MCF 10A (cell line): Measurements from ENCODE around the gene TTC39B. TPM values are rescaled to one million over a fixed set of nuclear protein-coding genes. Genes with fewer than 3 reads are reported as not detected.
A peak's percentile ranks its signal among the peaks of the same experiment; 100 is the strongest.
"Not testable (repeated sequence)": the region's sequence is repeated elsewhere in the genome, so short reads cannot be mapped to it uniquely, and the experiment has no call there.

Experiments used
- BruUV-seq: library from RNA; stranded (reverse); fragments of 400-500 nt; replicated peaks from 2 replicates; lab custom pipeline; 2021; lab: Mats Ljungman, UMichigan
- CTCF ChIA-PET: fragments of 300-600 bp; sonication (Branson Sonifier 250); formaldehyde crosslinking; extraction: SDS; loops from one replicate; lab custom pipeline; 2021; ENCODE audit warnings: antibody characterized with exemption, inconsistent platforms; lab: Yijun Ruan, JAX
- POLR2A ChIA-PET: fragments of 300-600, 350-650 bp; sonication (Branson Sonifier 250); formaldehyde crosslinking; extraction: SDS; loops from one replicate; lab custom pipeline; 2020; ENCODE audit warnings: antibody characterized with exemption, inconsistent platforms; lab: Yijun Ruan, JAX
- DNase-seq: peaks from one replicate; pipeline ENCODE4 v3.0.0-alpha.2; 2018; ENCODE audit not compliant: unreplicated experiment
- H3K27ac Mint-ChIP-seq: one replicate; pipeline ENCODE4 v1.8.0; 2022; ENCODE audit warnings: mild to moderate bottlenecking, low read depth, mixed read lengths; ENCODE audit not compliant: unreplicated experiment
- H3K27me3 Mint-ChIP-seq: one replicate; pipeline ENCODE4 v1.8.0; 2022; ENCODE audit warnings: mixed read lengths; ENCODE audit not compliant: insufficient read depth, unreplicated experiment
- H3K36me3 Mint-ChIP-seq: one replicate; pipeline ENCODE4 v1.8.0; 2022; ENCODE audit warnings: mild to moderate bottlenecking, moderate library complexity, mixed read lengths; ENCODE audit not compliant: insufficient read depth, unreplicated experiment
- H3K4me1 Mint-ChIP-seq: one replicate; pipeline ENCODE4 v1.8.0; 2022; ENCODE audit warnings: mixed read lengths; ENCODE audit not compliant: insufficient read depth, unreplicated experiment
- H3K4me3 Mint-ChIP-seq: one replicate; pipeline ENCODE4 v1.8.0; 2022; ENCODE audit warnings: mild to moderate bottlenecking, moderate library complexity, mixed read lengths; ENCODE audit not compliant: unreplicated experiment
- H3K9me3 Mint-ChIP-seq: one replicate; pipeline ENCODE4 v1.8.0; 2022; ENCODE audit warnings: mixed read lengths; ENCODE audit not compliant: unreplicated experiment
- CTCF ChIP-seq: fragments of 200-600 bp; IDR thresholded peaks from one replicate; pipeline ENCODE4 v1.8.0; 2022; ENCODE audit warnings: antibody characterized with exemption, mild to moderate bottlenecking; ENCODE audit not compliant: unreplicated experiment
- intact Hi-C: fragments of 100-400 bp; cut with micrococcal nuclease; formaldehyde crosslinking; loops from 2 replicates; pipeline ENCODE4 v1.14.1; 2022
- total RNA-seq: library from RNA; stranded (reverse); gene quantifications from 2 replicates; pipeline ENCODE4 v1.2.3, GENCODE V29; 2022

TTC39B gene
- total RNA-seq, 1 experiment from 2014 or later = 22.8 TPM

- no peaks in the 10 kb centered on the region for H3K27me3 Mint-ChIP-seq
- no TSS peak for BruUV-seq
- H3K27ac Mint-ChIP-seq = no peak overlapping the region
- H3K36me3 Mint-ChIP-seq = peaks cover 16% of the 10 kb centered on the region
- CTCF ChIA-PET = interaction anchor here (0.6 to 2.6 kb wide), 6 partner anchors 13 to 1144 kb away, joined by 3 to 6 read pairs (median 3); no protein-coding TSS in a partner anchor
- H3K9me3 Mint-ChIP-seq = peaks cover 30% of the 10 kb centered on the region
- intact Hi-C loops = no loop called here
- no peak for DNase-seq
- H3K4me3 Mint-ChIP-seq = no peak overlapping the region
- TF ChIP-seq CTCF = no peak
- POLR2A ChIA-PET = interaction anchor here (1.2 to 1.4 kb wide), 2 partner anchors 11 to 68 kb away, joined by 3 to 4 read pairs; no protein-coding TSS in a partner anchor
- H3K4me1 Mint-ChIP-seq = no peaks in the 10 kb centered on the region
Measured at GRCh38 chr9:15239816-15240215, 67.2 kb downstream of the TTC39B start.

GRCh38 chr9:15238646-15239045 is 68.4 kb downstream of the TTC39B start:
- H3K9me3 Mint-ChIP-seq = peaks cover 30% of the 10 kb centered on the region
- no peaks in the 10 kb centered on the region for H3K4me1 Mint-ChIP-seq
- CTCF ChIA-PET = interaction anchor here (2.6 kb wide), 1 partner anchor 26 kb away, joined by 6 read pairs; no protein-coding TSS in a partner anchor
- intact Hi-C loops = no loop called here
- no peak overlapping the region for H3K27ac Mint-ChIP-seq
- POLR2A ChIA-PET = no interaction called here
- no peak for DNase-seq
- H3K36me3 Mint-ChIP-seq = peaks cover 7% of the 10 kb centered on the region
- H3K4me3 Mint-ChIP-seq = no peak overlapping the region
- H3K27me3 Mint-ChIP-seq = no peaks in the 10 kb centered on the region
- no TSS peak for BruUV-seq
- no peak for TF ChIP-seq CTCF

- no peaks in the 10 kb centered on the region for H3K27me3 Mint-ChIP-seq
- intact Hi-C loops = no loop called here
- no TSS peak for BruUV-seq
- ChIA-PET CTCF (interaction anchor here (0.6 to 0.9 kb wide), 3 partner anchors 23 to 1508 kb away, joined by 3 read pairs; no protein-coding TSS in a partner anchor), POLR2A (interaction anchor here (0.7 kb wide), 1 partner anchor 11 kb away, joined by 4 read pairs; no protein-coding TSS in a partner anchor)
- H3K27ac Mint-ChIP-seq = no peak overlapping the region
- no peaks in the 10 kb centered on the region for H3K4me1 Mint-ChIP-seq
- no peak for TF ChIP-seq CTCF
- H3K36me3 Mint-ChIP-seq = peaks cover 7% of the 10 kb centered on the region
- H3K4me3 Mint-ChIP-seq = no peak overlapping the region
- peaks cover 30% of the 10 kb centered on the region for H3K9me3 Mint-ChIP-seq
- no peak for DNase-seq
Measured at GRCh38 chr9:15235658-15236057, 71.4 kb downstream of the TTC39B start.

GRCh38 chr9:15233941-15234490 is 73.0 kb downstream of the TTC39B start:
- DNase-seq, CTCF ChIA-PET, BruUV-seq, H3K4me3 Mint-ChIP-seq, H3K4me1 Mint-ChIP-seq, H3K27me3 Mint-ChIP-seq, H3K27ac Mint-ChIP-seq, POLR2A ChIA-PET, H3K36me3 Mint-ChIP-seq, intact Hi-C loops: not testable (repeated sequence)
- H3K9me3 Mint-ChIP-seq = peaks cover 30% of the 10 kb centered on the region

GRCh38 chr9:15232706-15233280 is 74.2 kb downstream of the TTC39B start:
- H3K4me1 Mint-ChIP-seq, H3K36me3 Mint-ChIP-seq, H3K4me3 Mint-ChIP-seq, BruUV-seq, POLR2A ChIA-PET, H3K27me3 Mint-ChIP-seq, DNase-seq, intact Hi-C loops: not testable (repeated sequence)
- CTCF ChIA-PET = interaction anchor here (1.1 to 1.3 kb wide), 3 partner anchors 18 to 23 kb away, joined by 3 to 5 read pairs (median 5); no protein-coding TSS in a partner anchor
- peak overlapping the region; percentile 44 for H3K27ac Mint-ChIP-seq
- peaks cover 22% of the 10 kb centered on the region for H3K9me3 Mint-ChIP-seq
